ENCODE data around the gene NCAPG.

GRCh38 chr4:17762726-17763125, 48.1 kb upstream of the NCAPG start:
- TF ChIP-seq, protein P1, sequence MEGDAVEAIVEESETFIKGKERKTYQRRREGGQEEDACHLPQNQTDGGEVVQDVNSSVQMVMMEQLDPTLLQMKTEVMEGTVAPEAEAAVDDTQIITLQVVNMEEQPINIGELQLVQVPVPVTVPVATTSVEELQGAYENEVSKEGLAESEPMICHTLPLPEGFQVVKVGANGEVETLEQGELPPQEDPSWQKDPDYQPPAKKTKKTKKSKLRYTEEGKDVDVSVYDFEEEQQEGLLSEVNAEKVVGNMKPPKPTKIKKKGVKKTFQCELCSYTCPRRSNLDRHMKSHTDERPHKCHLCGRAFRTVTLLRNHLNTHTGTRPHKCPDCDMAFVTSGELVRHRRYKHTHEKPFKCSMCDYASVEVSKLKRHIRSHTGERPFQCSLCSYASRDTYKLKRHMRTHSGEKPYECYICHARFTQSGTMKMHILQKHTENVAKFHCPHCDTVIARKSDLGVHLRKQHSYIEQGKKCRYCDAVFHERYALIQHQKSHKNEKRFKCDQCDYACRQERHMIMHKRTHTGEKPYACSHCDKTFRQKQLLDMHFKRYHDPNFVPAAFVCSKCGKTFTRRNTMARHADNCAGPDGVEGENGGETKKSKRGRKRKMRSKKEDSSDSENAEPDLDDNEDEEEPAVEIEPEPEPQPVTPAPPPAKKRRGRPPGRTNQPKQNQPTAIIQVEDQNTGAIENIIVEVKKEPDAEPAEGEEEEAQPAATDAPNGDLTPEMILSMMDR (IDR thresholded peaks at IDR 0.05), result peak; percentile 12; the same call in 1 of the 2 replicates
- no peak for TF ChIP-seq ZFX (IDR thresholded peaks at IDR 0.05; ENCODE audit: borderline replicate concordance)
